GM18951 (cell line): ENCODE data around the gene BTNL9.
"Not testable (repeated sequence)": the region's sequence is repeated elsewhere in the genome, so short reads cannot be mapped to it uniquely, and the experiment has no call there.

Experiments used
- POLR2A ChIP-seq: IDR thresholded peaks from 4 replicates; pipeline ENCODE4 v1.6.1; 2011; ENCODE audit warnings: mild to moderate bottlenecking; ENCODE audit not compliant: insufficient read length, insufficient read depth; ENCODE audit errors: extremely low read depth
- in situ Hi-C: fragments of 300-500 bp; cut with MboI; formaldehyde crosslinking; loops from one replicate; pipeline ENCODE4 v1.12.0; 2022; ENCODE audit warnings: low sequenced_read_pairs, mixed read lengths, inconsistent platforms; ENCODE audit not compliant: unreplicated experiment

BTNL9 gene

DNA sequence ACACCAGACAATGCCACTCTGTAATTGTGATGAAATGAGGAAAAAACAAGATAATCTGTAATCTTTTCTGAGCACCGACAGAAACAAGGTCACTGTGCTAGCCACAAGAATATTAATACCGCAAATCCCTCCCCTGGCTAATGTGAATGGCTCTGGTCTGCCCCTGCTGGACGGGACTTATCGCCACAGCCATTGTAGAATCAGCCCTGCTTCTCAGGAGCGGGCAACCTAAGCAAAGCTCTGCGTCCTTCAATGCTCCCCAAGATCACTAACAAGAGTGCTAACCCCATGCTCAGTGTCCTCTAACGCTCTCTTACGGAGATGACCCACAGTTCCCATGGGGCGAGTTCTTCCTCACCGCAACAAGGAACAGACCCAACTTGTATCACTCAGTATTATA lies 48.2 kb downstream of the BTNL9 start:
- in situ Hi-C loops, result no loop called here
- TF ChIP-seq POLR2A, result no peak

DNA sequence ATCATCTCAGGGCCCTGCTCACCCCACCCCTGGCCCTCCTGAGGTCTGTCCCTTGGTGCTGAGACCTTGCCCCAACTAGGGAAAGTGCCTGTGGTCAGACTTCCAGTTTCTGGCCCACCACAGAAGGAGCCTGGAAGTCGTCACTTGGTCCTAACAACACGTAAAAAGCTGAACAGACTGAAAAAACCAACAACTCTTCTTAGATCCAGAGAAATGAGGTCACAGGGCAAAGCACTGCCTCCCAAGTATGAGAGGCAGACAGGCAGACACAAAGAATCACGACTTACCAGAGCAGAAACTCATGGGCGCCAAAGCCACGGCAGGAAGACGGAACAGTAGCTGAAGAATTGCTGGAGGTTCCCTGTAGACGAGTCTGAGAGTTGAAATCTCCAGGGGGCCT lies 52.4 kb downstream of the BTNL9 start:
- TF ChIP-seq POLR2A, result no peak

DNA sequence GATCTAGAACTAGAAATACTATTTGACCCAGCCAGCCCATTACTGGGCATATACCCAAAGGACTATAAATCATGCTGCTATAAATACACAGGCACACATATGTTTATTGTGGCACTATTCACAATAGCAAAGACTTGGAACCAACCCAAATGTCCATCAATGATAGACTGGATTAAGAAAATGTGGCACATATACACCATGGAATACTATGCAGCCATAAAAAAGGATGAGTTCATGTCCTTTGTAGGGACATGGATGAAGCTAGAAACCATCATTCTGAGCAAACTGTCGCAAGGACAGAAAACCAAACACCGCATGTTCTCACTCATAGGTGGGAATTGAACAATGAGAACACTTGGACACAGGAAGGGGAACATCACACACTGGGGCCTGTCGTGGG lies 55.1 kb downstream of the BTNL9 start:
- in situ Hi-C loops, result not testable (repeated sequence)

More for the DNA sequence above, 52.4 kb downstream of the BTNL9 start:
- in situ Hi-C loops, result no loop called here

DNA sequence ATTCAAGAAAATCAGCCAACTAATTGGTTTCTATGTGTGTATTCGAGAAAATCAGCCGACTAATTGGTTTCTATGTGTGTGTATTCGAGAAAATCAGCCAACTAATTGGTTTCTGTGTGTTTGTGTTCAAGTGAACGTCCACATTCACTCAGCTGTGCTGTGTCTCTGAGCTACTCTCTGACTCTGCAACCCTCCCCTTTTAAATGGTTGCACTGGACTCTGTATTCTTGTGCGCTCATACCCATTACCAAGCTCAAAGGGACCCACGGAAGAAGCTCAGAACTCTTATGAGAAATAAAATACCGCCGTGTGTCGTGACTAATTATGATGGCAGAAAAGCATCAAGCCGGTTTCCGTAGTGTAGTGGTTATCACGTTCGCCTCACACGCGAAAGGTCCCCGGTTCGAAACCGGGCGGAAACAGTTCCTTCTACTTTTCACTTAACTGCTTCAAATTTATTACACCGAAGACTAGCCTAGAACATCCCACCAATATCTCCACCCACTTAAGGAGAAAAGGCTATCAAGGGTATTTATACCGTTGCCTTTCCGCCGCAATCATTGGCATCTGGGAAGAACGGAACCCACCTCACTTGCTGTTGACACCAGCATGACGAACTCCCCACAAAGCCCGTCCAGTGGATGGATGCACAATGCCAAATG lies 56.8 kb downstream of the BTNL9 start:
- in situ Hi-C loops, result not testable (repeated sequence)

DNA sequence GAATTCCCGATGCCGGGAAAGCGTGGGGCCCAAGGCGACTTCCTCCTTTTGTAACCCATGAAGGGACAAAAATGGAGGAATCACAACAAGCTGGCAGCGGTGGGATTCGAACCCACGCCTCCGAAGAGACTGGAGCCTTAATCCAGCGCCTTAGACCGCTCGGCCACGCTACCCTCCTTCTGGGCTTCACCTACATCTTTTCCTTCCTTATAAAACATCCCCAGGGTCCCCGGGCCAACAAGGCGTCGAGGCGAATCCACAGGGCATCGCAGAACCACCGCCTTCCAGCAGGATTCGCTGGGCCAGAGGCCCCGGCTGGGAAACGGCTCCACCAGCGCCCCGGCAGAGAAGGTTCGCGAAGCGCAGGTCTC lies 57.3 kb downstream of the BTNL9 start:
- in situ Hi-C loops, result not testable (repeated sequence)

DNA sequence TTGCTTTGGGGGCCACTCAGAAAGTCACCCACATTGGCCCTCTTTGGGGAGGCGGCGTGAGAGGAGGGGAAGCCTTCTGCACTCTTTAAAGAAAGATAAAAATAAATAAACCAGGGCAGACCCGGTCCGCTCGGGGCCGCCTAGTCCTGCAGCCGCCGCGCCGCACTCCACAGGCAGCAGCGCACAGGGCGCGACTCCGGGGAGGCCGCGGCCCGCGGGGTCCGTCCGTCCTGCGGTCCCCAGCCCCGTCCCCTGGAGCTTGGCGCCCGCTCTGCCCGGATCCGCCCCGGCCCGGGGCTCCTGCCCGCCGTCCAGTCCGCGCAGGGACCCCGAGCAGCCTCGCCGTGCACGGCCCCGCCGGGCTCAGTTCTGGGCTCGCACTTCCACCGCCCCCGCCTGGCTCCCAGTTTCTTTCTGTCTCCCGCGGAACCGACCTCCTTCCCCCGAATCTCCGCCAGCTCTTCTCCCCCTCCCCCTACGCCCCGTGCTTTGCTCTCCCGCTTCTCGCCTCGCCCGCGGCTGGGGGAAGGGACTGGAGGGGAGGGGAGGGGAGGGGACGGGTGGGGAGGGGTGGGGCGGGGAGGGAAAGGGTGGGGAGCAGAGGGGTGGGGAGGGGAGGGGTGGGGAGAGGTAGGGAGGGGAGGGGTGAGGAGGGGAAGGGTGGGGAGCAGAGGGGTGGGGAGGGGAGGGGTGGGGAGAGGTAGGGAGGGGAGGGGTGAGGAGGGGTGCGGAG lies 57.9 kb downstream of the BTNL9 start:
- in situ Hi-C loops, result not testable (repeated sequence)

DNA sequence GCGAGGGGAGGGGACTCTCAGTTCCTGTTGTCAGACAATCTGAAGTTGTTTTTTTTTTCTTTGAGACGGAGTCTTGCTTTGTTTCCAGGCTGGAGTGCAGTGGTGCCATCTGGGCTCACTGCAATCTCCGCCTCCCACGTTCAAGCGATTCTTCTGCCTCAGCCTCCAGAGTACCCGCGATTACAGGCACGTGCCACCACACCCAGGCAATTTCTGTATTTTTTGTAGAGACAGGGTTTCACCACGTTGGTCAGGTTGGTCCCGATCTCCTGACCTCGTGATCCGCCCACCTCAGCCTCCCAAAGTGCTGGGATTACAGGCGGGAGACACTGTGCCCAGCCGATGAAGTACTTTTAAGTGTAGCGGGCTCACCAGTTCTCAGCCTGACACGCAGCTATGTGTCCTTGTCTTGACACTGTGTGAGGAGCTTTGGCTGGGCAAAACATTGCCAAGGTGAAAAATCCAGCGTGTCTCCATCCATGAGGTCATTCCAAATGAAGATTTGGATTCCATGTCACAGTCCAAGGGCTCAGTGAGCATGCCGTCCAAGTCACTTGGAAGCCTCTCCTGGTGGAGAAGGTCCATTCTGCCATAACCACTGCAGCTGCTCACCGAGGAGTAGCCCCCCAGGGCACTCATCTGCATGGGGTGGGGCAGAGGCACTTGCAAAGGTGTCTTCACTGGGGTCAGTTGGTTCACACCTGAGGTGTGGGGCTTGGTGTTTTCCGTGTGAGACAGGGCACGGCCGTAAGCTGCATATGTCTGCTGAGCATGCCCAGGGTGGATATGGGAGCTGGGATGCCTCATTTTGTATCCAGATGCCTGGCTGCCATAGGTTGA lies 58.9 kb downstream of the BTNL9 start:
- in situ Hi-C loops, result no loop called here
- TF ChIP-seq POLR2A, result no peak

DNA sequence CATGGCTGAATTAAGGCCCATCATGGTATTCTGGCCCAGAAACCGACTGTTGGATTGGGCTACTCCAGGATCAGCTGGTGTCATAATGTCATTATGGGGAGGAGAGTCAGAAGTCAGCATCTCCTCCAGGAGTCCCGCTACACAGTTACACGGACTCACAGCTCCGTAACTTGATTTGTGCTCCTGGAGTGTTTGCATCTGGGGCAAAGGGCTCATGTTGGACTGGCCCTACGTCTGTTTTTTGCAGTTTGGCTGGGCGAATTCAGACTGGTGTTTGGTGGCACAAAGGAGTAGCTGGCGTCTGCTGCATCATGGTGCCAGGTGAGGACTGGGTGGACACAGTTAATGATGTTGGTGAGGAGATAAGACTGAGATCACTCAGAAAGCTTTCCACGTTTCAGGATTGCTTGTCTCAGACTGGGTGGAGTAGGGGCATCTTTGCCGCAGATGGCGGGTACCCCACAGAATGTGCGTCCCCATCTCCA lies 59.6 kb downstream of the BTNL9 start:
- no peak for TF ChIP-seq POLR2A

DNA sequence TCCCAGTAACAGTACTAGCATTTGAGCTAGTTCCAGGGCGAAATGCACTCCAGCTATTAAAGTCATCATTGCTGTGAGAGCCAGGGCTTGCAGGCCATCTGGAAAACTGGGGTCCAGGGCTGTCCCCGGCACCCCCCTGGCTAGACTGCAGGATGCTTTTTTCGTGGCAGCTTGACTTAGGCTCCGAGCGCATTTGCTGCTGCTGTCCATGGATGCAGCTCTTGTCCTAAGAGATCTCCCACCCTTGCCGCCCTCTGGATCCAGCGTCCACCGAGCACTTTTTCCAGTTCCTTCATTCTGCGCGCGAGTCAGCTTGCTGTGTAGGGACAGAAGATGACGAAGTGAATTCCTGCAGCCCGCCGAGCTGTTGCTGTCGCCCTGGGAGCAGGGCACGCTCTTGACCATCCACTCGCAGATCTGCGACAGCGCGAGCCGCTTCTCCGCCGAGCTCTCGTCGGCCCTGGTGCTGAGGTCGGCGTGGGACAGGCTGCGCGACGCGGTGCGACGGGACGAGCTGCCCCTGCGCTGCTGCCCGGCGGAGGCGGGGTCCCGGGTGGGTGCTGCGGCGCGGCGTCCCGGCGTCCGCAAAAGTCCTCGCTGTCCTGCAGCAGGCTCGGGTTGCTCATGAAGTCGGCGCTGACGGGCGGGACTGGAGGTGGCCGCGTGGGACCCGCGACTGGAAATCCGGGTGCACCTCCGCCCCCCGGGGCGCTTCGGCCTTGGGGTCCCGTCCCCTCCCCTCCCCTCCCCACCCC lies 60.2 kb downstream of the BTNL9 start:
- in situ Hi-C loops, result no loop called here
- no peak for TF ChIP-seq POLR2A

More for the DNA sequence above, 59.6 kb downstream of the BTNL9 start:
- in situ Hi-C loops, result no loop called here

DNA sequence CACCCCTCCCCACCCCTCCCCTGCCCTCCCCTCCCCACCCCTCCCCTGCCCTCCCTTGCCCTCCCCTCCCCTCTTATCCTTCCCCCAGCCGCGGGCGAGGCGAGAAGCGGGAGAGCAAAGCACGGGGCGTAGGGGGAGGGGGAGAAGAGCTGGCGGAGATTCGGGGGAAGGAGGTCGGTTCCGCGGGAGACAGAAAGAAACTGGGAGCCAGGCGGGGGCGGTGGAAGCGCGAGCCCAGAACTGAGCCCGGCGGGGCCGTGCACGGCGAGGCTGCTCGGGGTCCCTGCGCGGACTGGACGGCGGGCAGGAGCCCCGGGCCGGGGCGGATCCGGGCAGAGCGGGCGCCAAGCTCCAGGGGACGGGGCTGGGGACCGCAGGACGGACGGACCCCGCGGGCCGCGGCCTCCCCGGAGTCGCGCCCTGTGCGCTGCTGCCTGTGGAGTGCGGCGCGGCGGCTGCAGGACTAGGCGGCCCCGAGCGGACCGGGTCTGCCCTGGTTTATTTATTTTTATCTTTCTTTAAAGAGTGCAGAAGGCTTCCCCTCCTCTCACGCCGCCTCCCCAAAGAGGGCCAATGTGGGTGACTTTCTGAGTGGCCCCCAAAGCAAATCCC lies 61.1 kb downstream of the BTNL9 start:
- in situ Hi-C loops, result not testable (repeated sequence)

DNA sequence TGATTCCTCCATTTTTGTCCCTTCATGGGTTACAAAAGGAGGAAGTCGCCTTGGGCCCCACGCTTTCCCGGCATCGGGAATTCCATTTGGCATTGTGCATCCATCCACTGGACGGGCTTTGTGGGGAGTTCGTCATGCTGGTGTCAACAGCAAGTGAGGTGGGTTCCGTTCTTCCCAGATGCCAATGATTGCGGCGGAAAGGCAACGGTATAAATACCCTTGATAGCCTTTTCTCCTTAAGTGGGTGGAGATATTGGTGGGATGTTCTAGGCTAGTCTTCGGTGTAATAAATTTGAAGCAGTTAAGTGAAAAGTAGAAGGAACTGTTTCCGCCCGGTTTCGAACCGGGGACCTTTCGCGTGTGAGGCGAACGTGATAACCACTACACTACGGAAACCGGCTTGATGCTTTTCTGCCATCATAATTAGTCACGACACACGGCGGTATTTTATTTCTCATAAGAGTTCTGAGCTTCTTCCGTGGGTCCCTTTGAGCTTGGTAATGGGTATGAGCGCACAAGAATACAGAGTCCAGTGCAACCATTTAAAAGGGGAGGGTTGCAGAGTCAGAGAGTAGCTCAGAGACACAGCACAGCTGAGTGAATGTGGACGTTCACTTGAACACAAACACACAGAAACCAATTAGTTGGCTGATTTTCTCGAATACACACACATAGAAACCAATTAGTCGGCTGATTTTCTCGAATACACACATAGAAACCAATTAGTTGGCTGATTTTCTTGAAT lies 62.0 kb downstream of the BTNL9 start:
- in situ Hi-C loops, result not testable (repeated sequence)

DNA sequence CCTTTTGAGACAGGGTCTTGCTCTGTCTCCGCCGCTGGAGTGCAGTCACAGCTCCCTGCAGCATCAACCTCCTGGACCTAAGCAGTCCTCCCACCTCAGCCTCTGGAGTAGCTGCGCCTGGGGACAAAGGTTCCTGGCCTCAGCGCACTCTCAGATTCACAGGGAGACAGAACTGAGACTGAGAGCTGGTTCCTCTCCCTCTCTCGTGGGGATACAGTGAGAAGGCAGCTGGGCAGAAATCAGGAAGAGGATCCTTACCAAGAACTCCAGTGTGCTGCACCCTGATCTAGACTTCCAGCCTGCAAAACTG lies 64.1 kb downstream of the BTNL9 start:
- in situ Hi-C loops, result not testable (repeated sequence)

DNA sequence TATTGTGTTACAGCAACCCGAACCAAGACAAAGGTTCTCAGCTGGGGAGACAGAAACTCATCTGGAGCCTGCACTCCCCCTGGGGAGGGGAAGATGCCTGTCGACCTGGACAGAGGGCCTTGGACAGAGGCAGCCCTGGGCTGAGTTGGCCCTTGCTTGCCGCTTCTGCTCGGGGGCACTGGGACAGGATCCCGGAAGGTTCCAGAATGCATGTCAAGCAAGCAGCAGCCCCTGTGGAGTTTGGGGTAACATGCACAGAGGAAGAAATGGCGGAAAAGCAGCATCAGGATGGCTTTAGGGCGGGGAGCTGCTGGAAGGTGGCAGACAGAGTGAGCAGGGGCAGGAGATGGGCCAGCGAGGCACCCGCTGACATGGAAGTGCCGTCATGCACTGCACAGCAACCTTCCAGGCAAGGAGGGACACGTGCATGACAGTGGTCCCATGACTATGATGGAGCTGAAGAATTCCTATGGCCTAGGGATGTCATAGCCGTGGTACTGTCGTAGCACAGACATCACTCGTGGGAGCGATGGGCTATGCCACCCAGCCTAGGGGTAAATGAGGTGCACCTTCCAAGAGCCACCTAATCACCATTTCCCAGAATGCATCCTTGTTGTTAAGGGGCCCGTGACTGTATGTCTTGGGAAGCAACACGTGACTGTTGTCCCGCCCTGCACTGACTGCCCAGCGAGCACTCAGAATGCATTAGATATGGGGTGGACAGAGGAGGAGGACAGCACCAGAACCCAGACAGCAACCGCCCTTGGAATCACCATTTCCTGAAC lies 64.7 kb downstream of the BTNL9 start:
- in situ Hi-C loops, result not testable (repeated sequence)
